Sigmoid colon (tissue), 4 donors: ENCODE data around the gene MANBA.

Source experiments
- EP300 ChIP-seq, 4 donors: sonication (generic); formaldehyde crosslinking; IDR thresholded peaks; one replicate each; pipeline ENCODE4 v1.6.1; 2017; ENCODE audit warnings: antibody characterized with exemption in 4 of 4
- POLR2A ChIP-seq, 2 donors: fragments of 450-650 bp; IDR thresholded peaks; one replicate each; pipeline ENCODE4 v1.6.1; 2016; ENCODE audit warnings: antibody characterized with exemption in 2 of 2, mild to moderate bottlenecking in 2 of 2, moderate library complexity in 2 of 2
- POLR2AphosphoS5 ChIP-seq, 4 donors: sonication (generic); formaldehyde crosslinking; IDR thresholded peaks; one replicate each; pipeline ENCODE4 v1.6.1; 2017; ENCODE audit warnings: antibody characterized with exemption in 4 of 4
- TF ChIP-seq, protein P1 (sequence below), 4 experiments: fragments of 450-650 bp in 3 of 4; fragments of 200-600 bp in 1 of 4; IDR thresholded peaks; one replicate each; pipeline ENCODE4 v1.5.1; 2016 to 2019; ENCODE audit warnings: antibody characterized with exemption in 4 of 4, mild to moderate bottlenecking in 3 of 4, moderate library complexity in 2 of 4

- TF ChIP-seq, protein P1, sequence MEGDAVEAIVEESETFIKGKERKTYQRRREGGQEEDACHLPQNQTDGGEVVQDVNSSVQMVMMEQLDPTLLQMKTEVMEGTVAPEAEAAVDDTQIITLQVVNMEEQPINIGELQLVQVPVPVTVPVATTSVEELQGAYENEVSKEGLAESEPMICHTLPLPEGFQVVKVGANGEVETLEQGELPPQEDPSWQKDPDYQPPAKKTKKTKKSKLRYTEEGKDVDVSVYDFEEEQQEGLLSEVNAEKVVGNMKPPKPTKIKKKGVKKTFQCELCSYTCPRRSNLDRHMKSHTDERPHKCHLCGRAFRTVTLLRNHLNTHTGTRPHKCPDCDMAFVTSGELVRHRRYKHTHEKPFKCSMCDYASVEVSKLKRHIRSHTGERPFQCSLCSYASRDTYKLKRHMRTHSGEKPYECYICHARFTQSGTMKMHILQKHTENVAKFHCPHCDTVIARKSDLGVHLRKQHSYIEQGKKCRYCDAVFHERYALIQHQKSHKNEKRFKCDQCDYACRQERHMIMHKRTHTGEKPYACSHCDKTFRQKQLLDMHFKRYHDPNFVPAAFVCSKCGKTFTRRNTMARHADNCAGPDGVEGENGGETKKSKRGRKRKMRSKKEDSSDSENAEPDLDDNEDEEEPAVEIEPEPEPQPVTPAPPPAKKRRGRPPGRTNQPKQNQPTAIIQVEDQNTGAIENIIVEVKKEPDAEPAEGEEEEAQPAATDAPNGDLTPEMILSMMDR (IDR thresholded peaks at IDR 0.05), result no peak
- TF ChIP-seq POLR2A (IDR thresholded peaks at IDR 0.05) (no peak), EP300 (IDR thresholded peaks at IDR 0.05) (no peak), POLR2AphosphoS5 (IDR thresholded peaks at IDR 0.05) (no peak)
Observed at GRCh38 chr4:102799816-102800215, 39.0 kb upstream of the MANBA start.
